Measurements from ENCODE around the gene FYCO1.

- TF ChIP-seq, protein P1, sequence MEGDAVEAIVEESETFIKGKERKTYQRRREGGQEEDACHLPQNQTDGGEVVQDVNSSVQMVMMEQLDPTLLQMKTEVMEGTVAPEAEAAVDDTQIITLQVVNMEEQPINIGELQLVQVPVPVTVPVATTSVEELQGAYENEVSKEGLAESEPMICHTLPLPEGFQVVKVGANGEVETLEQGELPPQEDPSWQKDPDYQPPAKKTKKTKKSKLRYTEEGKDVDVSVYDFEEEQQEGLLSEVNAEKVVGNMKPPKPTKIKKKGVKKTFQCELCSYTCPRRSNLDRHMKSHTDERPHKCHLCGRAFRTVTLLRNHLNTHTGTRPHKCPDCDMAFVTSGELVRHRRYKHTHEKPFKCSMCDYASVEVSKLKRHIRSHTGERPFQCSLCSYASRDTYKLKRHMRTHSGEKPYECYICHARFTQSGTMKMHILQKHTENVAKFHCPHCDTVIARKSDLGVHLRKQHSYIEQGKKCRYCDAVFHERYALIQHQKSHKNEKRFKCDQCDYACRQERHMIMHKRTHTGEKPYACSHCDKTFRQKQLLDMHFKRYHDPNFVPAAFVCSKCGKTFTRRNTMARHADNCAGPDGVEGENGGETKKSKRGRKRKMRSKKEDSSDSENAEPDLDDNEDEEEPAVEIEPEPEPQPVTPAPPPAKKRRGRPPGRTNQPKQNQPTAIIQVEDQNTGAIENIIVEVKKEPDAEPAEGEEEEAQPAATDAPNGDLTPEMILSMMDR (conservative IDR thresholded peaks at IDR 0.05; ENCODE audit: low read length): no peak
- no peak for TF ChIP-seq EZH2phosphoT487 (IDR thresholded peaks at IDR 0.05; ENCODE audit: borderline replicate concordance)
These were observed 28.5 kb upstream of the FYCO1 start for GRCh38 chr3:46024131-46024530.
